Natural killer cell (primary cell): ENCODE data around the gene PPIP5K2. TPM values are rescaled to one million over a fixed set of nuclear protein-coding genes. Genes with fewer than 3 reads are reported as not detected.
A peak's percentile ranks its signal among the peaks of the same experiment; 100 is the strongest.

ENCODE experiments used
- ATAC-seq, 3 donors: fragments of 150-1000 bp in 2 of 3; fragments of 200-7000 bp in 1 of 3; cut with Tn5 transposase; 1 replicate in 1 of 3; 2 replicates in 2 of 3; pipeline ENCODE4 v1.10.0; 2021; ENCODE audit warnings: mild to moderate bottlenecking in 2 of 3, moderate library complexity in 2 of 3
- DNase-seq, 2 donors: peaks; one replicate each; pipeline versions ENCODE4 v3.0.0 to v3.0.0-alpha.2; 2013 to 2021; ENCODE audit warnings: mixed read lengths in 1 of 2
- H3K27ac ChIP-seq: one replicate; pipeline ENCODE4 v1.5.1; 2013; ENCODE audit warnings: mild to moderate bottlenecking, low read length
- H3K27me3 ChIP-seq: one replicate; pipeline ENCODE4 v1.6.1; 2013; ENCODE audit warnings: low read length; ENCODE audit not compliant: control insufficient read depth, insufficient read depth
- H3K36me3 ChIP-seq: one replicate; pipeline ENCODE4 v1.6.1; 2013; ENCODE audit warnings: low read length; ENCODE audit not compliant: control insufficient read depth, insufficient read depth
- H3K4me1 ChIP-seq: one replicate; pipeline ENCODE4 v1.6.1; 2013; ENCODE audit warnings: low read length; ENCODE audit not compliant: control insufficient read depth, insufficient read depth
- H3K4me3 ChIP-seq: one replicate; pipeline ENCODE4 v1.5.1; 2013; ENCODE audit warnings: low read length
- H3K9me3 ChIP-seq: one replicate; pipeline ENCODE4 v1.6.1; 2013; ENCODE audit warnings: low read length; ENCODE audit not compliant: control insufficient read depth, insufficient read depth
- H3K27ac Mint-ChIP-seq, 2 donors: one replicate each; pipeline ENCODE4 v1.8.0; 2022; ENCODE audit warnings: mild to moderate bottlenecking in 2 of 2, mixed read lengths in 2 of 2, moderate library complexity in 1 of 2
- H3K27me3 Mint-ChIP-seq, 2 donors: one replicate each; pipeline ENCODE4 v1.8.0; 2022; ENCODE audit warnings: low read depth in 2 of 2, mixed read lengths in 2 of 2
- H3K36me3 Mint-ChIP-seq: one replicate; pipeline ENCODE4 v1.8.0; 2022; ENCODE audit warnings: mixed read lengths
- H3K4me1 Mint-ChIP-seq, 2 donors: one replicate each; pipeline ENCODE4 v1.8.0; 2022; ENCODE audit warnings: mixed read lengths in 2 of 2
- H3K4me3 Mint-ChIP-seq: one replicate; pipeline ENCODE4 v1.8.0; 2022; ENCODE audit warnings: mild to moderate bottlenecking, moderate library complexity, mixed read lengths
- H3K9me3 Mint-ChIP-seq, 2 donors: one replicate each; pipeline ENCODE4 v1.8.0; 2022; ENCODE audit warnings: mixed read lengths in 2 of 2
- WGBS: methylation state at CpG from one replicate; pipeline ENCODE4 v1.1.7; 2013; ENCODE audit warnings: missing lambda C conversion rate; ENCODE audit not compliant: insufficient coverage; 5-methylcytosine and 5-hydroxymethylcytosine counted together
- intact Hi-C: fragments of 100-400 bp; cut with micrococcal nuclease; formaldehyde crosslinking; loops from one replicate; pipeline ENCODE4 v1.14.2; 2022
- total RNA-seq, 4 donors: library from RNA; stranded (reverse); fragments of 120-200 nt in 1 of 4; gene quantifications; one replicate each; pipeline versions ENCODE4 v1.2.3 to v1.2.4, GENCODE V29; 2013 to 2022
- TF ChIP-seq, protein P1 (sequence below): fragments of 200-600 bp; IDR thresholded peaks from one replicate; pipeline ENCODE4 v1.8.0; 2022; ENCODE audit warnings: antibody characterized with exemption

PPIP5K2 gene
- total RNA-seq, 3 donors from 2014 or later (not counting 1 experiment from before 2014, with no cell fraction given): 71.4 to 85.3 (median 72.8) TPM

GRCh38 chr5:103126557-103126956 lies 6.5 kb downstream of the PPIP5K2 start:
- Mint-ChIP-seq H3K36me3 (no peaks in the 10 kb centered on the region), H3K4me1 (peaks cover 30 to 47% of the 10 kb centered on the region in 2 donors), H3K4me3 (no peak overlapping the region), H3K27me3 (no peaks in the 10 kb centered on the region), H3K27ac (no peak overlapping the region), H3K9me3 (no peaks in the 10 kb centered on the region)
- Histone ChIP-seq H3K27me3 (no peaks in the 10 kb centered on the region), H3K4me1 (no peaks in the 10 kb centered on the region), H3K9me3 (no peaks in the 10 kb centered on the region), H3K36me3 (peaks cover 10% of the 10 kb centered on the region), H3K27ac (no peak overlapping the region), H3K4me3 (no peak overlapping the region)
- ATAC-seq (no peak), DNase-seq (no peak)
- TF ChIP-seq, protein P1, sequence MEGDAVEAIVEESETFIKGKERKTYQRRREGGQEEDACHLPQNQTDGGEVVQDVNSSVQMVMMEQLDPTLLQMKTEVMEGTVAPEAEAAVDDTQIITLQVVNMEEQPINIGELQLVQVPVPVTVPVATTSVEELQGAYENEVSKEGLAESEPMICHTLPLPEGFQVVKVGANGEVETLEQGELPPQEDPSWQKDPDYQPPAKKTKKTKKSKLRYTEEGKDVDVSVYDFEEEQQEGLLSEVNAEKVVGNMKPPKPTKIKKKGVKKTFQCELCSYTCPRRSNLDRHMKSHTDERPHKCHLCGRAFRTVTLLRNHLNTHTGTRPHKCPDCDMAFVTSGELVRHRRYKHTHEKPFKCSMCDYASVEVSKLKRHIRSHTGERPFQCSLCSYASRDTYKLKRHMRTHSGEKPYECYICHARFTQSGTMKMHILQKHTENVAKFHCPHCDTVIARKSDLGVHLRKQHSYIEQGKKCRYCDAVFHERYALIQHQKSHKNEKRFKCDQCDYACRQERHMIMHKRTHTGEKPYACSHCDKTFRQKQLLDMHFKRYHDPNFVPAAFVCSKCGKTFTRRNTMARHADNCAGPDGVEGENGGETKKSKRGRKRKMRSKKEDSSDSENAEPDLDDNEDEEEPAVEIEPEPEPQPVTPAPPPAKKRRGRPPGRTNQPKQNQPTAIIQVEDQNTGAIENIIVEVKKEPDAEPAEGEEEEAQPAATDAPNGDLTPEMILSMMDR: no peak
- intact Hi-C loops: loop anchor here (10.0 kb wide), 1 partner anchor 262 kb away; no protein-coding TSS in a partner anchor
- 96% methylated on average over 5 of the region's 5 CpGs for WGBS

GRCh38 chr5:103127292-103127817 lies 7.3 kb downstream of the PPIP5K2 start:
- H3K27ac Mint-ChIP-seq: peak overlapping the region in 1 of 2 donors; percentile 23
- no peak for ATAC-seq
- peaks cover 28 to 39% of the 10 kb centered on the region in 2 donors for H3K4me1 Mint-ChIP-seq
- intact Hi-C loops: loop anchor here (10.0 kb wide), 1 partner anchor 263 kb away; no protein-coding TSS in a partner anchor
- no peak for DNase-seq
- Histone ChIP-seq H3K4me3 (no peak overlapping the region), H3K4me1 (no peaks in the 10 kb centered on the region), H3K27ac (no peak overlapping the region), H3K9me3 (no peaks in the 10 kb centered on the region), H3K36me3 (peaks cover 10% of the 10 kb centered on the region), H3K27me3 (no peaks in the 10 kb centered on the region)
- no peak overlapping the region for H3K4me3 Mint-ChIP-seq
- H3K9me3 Mint-ChIP-seq: no peaks in the 10 kb centered on the region
- TF ChIP-seq, protein P1: no peak
- no peaks in the 10 kb centered on the region for H3K36me3 Mint-ChIP-seq
- no CpG with 5 or more reads among the region's 2 CpGs for WGBS
- H3K27me3 Mint-ChIP-seq: no peaks in the 10 kb centered on the region

GRCh38 chr5:103128202-103128601 lies 8.1 kb downstream of the PPIP5K2 start:
- Histone ChIP-seq H3K9me3 (no peaks in the 10 kb centered on the region), H3K36me3 (peaks cover 10% of the 10 kb centered on the region), H3K4me3 (no peak overlapping the region), H3K27me3 (no peaks in the 10 kb centered on the region), H3K4me1 (no peaks in the 10 kb centered on the region), H3K27ac (no peak overlapping the region)
- Mint-ChIP-seq H3K4me3 (no peak overlapping the region), H3K27ac (no peak overlapping the region), H3K4me1 (peaks cover 20 to 36% of the 10 kb centered on the region in 2 donors), H3K27me3 (no peaks in the 10 kb centered on the region), H3K36me3 (no peaks in the 10 kb centered on the region), H3K9me3 (no peaks in the 10 kb centered on the region)
- DNase-seq: no peak
- no peak for ATAC-seq
- intact Hi-C loops: loop anchor here (10.0 kb wide), 1 partner anchor 263 kb away; no protein-coding TSS in a partner anchor
- TF ChIP-seq, protein P1: no peak

GRCh38 chr5:103132684-103133083 lies 12.6 kb downstream of the PPIP5K2 start:
- ATAC-seq (peak in 1 of 3 donors; percentile 39), DNase-seq (no peak)
- Histone ChIP-seq H3K9me3 (no peaks in the 10 kb centered on the region), H3K36me3 (peaks cover 19% of the 10 kb centered on the region), H3K4me1 (no peaks in the 10 kb centered on the region), H3K27ac (no peak overlapping the region), H3K27me3 (no peaks in the 10 kb centered on the region), H3K4me3 (no peak overlapping the region)
- Mint-ChIP-seq H3K36me3 (no peaks in the 10 kb centered on the region), H3K4me1 (peaks cover 14% of the 10 kb centered on the region in 2 donors), H3K27ac (peak overlapping the region; percentile 20 to 37), H3K27me3 (no peaks in the 10 kb centered on the region), H3K9me3 (no peaks in the 10 kb centered on the region), H3K4me3 (no peak overlapping the region)
- WGBS: 89% methylated on average over 1 of the region's 1 CpG
- TF ChIP-seq, protein P1: no peak
- intact Hi-C loops: loop anchor here (10.0 kb wide), 1 partner anchor 68 kb away; no protein-coding TSS in a partner anchor
